Embryonic facial prominence (tissue), 1 donor: ENCODE results near the gene KCNAB1.
"Not testable (repeated sequence)": the region's sequence is repeated elsewhere in the genome, so short reads cannot be mapped to it uniquely, and the experiment has no call there.

Experiments used
- DNase-seq: peaks from one replicate; pipeline ENCODE4 v3.0.0-alpha.2; 2016; ENCODE audit errors: extremely low spot score

Gene KCNAB1

DNA sequence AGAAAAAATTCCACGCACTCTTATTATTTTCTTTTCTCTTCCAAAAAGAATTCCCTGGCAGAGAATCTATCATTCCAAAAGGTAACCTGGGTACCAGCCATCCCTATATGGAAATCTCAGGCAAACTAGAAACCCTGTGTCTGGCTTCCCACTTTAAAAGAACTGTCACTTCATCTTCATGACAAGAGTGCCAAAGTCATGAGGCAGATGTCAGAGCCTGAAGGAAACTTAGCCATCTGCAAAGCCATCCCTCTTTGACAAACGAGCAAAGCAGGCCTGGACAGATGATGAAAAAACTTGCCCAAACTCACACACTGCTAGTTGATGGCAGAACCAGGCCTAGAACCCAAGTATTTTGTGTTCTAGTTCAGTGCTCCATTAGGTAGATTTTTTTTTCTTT is 418.7 kb downstream of the KCNAB1 start:
- DNase-seq = no peak

DNA sequence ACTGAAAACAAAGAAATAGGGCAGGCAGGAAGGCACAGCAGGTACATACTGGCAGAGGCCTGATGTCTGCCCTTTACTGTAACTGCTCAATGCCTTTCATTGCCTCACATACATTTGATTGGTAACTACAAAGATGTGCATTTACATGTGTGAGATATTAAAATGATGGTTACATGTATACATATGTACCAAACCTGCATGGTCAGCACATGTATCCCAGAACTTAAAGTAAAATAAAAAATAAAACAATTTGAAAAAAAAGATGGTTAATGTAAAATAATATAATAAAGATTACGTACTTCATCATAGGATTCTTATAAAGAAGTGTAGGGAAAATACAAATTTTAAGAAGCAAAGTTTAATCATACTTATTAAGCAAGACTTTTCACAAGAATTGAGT is 419.4 kb downstream of the KCNAB1 start:
- no peak for DNase-seq

DNA sequence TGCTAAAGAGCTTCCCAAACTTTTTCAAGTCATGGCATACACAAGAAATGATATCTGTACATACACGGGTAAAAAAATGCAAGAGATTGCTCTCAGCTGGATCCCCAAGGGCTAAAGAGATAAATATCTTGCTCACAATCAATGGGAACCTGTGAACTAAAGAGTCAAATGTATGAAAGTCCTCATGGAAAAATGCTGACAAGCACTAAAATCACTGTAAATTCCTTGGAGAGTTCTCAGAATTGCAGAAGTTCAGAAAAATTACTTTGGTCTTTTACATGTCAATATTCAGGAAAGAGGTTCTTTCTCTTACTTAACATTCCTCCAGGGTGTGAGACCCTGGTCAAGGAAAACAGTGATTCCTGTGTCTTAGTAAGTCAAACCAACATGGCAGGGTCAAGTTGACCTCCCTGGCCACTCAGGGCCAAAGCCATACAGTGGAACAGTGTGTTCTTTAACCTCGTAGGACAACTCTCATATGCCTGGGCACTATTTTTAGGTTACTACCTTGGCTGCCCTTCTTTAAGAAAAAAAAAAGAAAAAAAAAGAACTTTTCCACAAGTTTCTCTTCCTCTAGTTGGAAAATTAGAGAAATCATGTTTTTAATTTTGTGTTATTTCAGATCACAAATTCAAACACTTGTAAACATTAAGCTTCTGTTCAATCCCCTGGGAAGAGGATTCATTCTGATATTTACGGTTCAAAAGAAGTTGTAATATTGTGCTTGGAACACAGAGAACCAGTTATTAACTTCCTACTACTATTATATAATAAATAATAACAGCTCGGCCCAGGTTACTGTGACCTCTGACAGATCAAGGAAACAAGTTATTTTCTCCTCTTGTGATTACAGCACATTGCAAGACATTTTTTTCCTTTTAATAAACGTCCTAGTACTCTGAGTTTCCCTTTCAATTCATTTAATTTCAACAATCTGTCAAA is 422.0 kb downstream of the KCNAB1 start:
- no peak for DNase-seq

DNA sequence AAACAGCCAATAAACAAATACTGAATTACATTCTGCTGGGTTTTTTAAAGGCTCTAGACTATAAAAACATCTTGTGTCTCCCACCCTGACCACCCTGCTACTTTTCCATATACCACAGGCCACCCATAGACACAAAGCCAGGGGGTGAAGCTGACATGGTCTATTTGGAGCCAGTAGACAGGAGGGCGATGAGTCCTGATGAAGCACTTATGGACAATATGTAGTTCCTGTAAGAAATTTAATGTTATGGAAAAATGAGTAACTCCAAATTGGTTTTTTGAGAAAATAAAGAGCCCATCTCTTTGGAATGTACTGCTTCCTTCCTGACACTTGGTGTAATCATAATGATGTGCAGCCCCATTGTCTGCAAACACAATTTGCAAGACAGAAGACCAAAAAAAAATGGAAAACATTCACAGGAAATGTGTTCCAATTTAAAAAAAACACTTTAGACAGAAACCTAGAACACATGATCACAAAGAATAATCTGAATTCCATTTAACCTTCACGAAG is 422.7 kb downstream of the KCNAB1 start:
- DNase-seq = no peak

DNA sequence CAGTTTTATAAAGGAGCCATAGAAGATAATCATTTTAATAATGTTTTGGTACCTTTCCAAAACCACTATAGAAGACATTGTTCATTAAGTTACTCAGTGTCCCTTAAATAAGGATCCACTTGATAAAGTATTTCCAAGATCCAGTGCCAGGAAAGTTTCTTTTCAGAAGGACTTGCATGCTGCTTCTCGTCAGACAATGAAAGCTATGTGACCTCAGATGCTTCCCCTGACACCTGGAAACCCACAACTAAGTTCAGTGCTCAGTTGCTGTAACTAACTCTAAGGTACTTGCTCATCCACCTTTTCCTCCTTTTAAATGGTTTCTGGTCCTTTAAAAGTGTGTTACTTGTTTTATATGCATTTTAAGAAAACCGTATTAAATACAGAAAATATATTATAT is 427.3 kb downstream of the KCNAB1 start:
- no peak for DNase-seq

DNA sequence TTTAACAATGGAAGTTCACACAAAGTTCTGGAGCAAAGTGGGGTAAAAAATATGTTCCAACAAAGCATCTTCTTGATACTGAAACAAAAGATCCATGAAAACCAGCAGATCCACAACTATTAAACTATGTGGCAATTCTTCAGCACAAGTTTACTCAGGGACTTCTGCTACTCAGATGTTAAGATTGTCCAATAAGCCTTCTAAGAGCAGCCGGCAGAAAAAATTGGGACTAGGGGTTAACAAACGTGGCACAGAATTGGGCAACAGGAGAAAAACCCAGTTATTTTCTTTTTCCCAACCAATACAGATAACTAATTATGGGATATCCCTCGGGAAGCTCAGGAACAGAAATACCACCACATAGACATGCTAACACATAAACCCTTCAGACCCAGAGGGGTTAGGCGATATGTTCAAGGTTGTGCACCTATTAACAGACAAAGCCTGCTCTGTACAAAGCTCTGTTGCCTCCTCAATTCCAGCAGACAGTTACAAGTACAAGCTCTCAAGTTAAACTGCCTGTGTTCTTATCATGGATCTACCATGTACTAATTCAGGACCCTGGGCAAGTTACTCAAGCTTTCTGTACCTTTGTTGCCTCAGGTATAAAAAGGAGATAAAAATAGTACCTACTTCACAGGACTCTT is 427.8 kb downstream of the KCNAB1 start:
- DNase-seq = no peak

DNA sequence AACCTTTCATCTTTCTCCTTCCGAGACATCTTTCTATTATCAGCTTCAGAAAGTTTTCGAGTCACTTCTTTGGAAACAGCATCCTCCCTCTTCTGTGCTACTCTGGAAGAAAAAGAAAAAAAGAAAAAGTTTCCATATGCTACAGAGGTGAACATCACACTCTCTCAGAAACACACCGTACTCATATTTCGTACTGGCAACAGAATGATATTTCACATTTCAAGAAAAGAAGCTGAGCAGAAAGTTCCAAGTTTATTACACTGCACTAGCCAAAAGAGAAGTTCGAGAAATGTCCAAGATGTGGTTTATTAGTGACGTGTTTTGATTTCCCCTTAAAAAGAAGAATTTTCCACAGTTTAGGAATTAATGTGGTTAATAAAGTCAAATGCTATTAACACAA is 428.5 kb downstream of the KCNAB1 start:
- no peak for DNase-seq

DNA sequence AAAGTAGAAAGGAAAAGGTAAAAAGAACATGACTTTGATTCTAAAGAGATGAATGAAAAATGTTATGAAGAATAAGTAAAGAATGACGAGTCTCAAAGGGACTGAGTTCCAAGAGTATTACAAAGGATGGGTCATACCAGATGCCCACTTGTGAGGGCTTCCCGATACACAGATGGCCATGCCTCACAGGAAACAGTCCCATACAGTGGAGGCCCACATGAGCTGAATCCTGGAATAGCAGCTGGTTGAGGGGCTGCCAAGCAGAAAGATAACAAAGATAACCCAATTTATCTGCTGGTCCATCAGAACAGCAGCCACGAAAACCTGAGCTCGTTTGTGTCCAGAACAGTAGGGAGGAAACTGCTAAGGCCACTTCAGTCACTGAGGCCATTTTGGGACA is 430.9 kb downstream of the KCNAB1 start:
- no peak for DNase-seq

- no peak for DNase-seq
These were observed 431.4 kb downstream of the KCNAB1 start for GRCh38 chr3:156551746-156552145.

DNA sequence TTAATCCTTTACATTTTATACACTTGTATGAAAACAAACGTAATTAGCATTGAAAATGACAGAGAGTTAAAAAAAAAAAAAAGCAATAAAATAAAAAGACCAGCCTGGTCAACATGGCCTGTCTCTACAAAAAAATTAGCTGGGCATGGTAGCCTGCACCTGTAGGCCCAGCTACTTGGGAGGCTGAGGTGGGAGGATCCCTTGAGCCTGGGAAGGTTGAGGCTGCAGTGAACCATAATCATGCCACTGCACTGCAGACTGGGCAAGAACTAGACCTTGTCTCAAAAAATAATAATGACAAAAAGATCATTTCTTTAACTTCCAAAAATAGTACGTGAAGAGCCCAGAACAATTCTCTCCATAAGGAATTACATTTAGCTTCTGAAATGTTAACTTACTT is 432.6 kb downstream of the KCNAB1 start:
- no peak for DNase-seq

DNA sequence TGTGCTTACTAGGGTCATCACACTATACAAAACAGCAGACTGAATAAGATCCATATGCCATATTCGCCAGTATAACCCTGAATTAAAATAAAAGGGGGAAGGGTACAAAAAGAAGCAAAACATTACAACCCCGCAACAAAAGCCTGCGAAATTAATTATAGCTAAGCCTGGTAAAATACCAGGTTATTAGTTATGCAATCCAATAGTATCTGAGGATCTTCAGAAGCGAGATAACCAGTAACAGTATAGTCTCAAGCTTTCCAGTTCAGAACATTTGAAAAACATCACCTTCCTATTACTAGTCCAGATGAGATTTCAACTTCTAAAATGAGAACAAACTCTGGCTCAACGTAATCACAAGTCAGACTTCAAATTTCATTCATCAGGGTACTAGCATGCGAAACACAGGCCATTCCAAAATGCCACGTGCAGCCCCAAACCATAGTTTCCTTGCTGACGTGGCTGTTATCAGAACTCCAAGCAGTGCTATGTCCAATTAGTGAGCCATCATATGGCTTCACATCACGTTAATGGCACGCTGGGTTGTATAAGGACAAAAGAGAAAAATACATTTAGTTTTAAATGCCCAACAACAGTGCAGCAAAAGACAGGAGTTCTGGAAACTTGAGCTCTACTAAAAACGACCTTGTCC is 433.5 kb downstream of the KCNAB1 start:
- DNase-seq = no peak

- DNase-seq = no peak
These were observed 434.1 kb downstream of the KCNAB1 start for GRCh38 chr3:156554515-156554841.

DNA sequence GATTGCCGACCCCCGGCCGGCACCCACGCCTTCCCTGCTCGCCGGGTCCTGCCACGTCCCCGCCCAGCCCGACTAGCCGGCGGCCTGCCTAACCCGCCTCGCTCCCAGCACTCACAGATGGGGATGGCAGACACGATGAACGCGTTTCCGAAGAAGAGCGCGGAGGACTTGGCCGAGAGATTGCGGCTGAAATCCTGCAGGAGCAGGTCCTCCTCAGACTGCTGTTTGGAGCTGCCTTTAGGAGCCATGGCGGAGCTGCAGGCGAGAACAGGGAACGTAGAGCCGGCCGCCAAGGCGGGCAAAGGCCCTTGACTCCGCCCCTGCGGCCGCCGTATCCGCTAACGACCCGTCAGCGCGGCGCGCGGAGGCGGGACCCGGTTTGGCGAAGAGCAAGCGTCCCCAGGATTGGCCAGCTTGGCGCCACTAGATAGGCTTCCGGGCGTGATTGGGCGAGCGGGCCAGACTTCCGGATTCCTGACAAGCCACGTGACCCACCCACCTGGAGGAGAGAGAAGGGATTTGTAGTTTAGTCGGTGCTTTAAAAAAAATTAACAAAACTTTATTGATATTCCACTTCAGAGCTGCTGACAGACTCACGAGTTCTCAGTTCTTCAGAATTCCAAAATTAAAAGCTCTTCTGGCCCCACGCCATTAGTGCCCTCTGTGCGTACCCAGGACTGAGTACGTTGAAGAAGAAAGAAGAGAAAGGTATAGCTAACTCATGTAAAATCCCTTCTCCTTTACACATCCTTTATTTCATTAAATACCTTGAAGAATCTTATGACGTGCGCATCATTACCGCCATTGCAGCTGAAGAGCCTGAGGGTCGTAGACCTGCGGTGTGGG is 434.7 kb downstream of the KCNAB1 start, which contains the start of gene SSR3:
SSR3 (minus strand) TSS at position 276 of the 846 bp plus-strand sequence; CDS start at position 248, 28 bp downstream.
- DNase-seq = peak; percentile 99

GRCh38 chr3:156558389-156558788 is 438.0 kb downstream of the KCNAB1 start:
- no peak for DNase-seq

DNA sequence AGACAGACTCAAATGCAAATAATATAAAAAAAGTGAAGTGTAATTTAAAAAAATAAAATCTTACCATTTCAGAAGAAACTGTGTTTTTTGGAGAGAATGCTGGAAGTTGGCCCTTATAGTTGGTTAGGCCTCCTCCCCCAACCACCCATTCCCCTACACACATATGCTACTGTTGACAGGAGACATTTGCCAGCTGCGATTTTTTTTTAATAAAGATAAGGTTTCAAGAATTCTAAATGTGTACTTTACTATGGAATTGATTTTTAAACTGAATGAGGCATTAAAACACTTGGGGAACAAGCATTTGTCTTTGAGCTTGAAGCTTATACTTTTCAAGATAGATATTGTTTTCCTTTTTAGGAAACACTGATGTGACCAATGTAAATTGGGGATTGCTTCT is 438.9 kb downstream of the KCNAB1 start:
- DNase-seq = no peak

DNA sequence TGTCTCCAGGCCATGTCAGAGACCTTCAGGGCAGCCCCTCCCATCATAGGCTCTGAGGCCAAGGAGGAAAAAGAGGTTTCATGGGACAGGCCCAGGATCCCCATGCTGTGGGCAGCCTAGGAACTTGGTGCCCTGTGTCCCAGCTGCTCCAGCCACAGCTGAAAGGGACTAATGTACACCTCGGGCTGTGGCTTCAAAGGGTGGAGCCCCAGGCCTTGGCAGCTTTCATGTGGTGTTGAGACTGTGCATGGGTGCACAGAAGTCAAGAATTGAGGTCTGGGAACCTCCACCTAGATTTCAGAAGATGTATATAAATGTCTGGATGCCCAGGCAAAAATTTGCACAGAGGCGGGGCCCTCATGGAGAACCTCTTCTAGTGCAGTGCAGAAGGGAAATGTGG is 441.2 kb downstream of the KCNAB1 start:
- no peak for DNase-seq

GRCh38 chr3:156562486-156562885 is 442.1 kb downstream of the KCNAB1 start:
- DNase-seq = not testable (repeated sequence)

DNA sequence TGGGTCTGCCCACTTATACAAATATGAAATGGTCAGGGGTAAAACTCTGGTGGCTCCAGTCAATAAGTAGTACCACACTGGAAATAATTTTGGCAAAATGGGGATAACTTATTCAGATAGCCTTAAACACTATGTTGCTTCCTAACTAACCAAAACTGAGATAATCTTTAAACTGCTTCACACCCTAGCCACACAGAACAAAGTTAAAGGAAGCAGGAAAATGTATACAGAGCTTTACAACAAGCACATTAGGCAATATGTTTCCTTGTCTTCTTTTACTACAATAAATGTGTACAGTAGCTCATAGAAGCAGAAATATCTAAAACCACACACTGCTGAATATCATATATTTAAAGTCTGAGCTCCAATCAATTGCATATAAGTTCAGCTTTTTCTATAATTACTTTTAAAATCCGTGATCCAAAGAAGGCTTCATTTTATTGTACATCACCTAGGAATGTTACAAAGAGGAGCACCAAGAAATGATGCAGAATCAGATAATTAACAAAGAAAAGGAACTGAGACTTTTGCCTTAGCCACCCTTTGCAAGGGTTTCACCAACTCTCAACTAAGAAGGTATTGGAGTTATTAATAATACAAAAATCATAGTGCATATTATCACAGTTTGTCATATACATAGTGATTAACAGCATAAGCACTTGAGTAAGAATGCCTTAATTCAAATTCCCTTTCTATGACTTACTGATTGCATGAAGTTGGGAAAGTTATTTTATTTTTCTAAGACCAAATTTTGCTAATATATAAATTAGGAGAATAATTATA is 443.7 kb downstream of the KCNAB1 start:
- DNase-seq = no peak

DNA sequence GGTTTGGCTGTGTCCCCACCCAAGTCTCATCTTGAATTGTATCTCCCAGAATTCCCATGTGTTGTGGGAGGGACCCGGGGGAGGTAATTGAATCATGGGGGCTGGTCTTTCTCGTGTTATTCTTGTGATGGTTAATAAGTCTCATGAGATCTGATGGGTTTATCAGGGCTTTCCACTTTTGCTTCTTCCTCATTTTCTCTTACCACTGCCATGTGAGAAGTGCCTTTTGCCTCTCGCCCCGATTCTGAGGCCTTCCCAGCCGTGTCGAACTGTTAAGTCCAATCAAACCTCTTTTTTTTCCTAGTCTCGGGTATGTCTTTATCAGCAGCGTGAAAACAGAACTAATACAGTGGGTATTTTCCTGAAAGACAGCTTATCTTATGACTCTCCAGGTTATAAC is 448.6 kb downstream of the KCNAB1 start:
- not testable (repeated sequence) for DNase-seq

DNA sequence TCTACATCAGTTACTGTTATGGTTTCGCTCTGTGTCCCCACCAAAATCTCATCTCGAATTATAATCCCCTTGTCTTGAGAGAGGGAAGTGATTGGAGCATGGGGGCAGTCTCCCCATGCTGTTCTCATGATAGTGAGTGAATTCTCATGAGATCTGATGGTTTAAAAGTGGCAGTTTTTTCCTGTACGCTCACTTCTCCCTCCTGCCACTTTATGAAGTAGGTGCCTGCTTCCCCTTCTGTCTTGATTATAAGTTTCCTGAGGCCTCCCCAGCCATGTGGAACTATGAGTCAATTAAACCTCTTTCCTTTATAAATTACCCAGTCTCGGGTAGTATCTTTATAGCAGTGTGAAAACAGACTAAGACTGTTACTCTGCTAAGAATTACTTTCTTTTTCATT is 449.5 kb downstream of the KCNAB1 start:
- not testable (repeated sequence) for DNase-seq

GRCh38 chr3:156575641-156576040 is 455.3 kb downstream of the KCNAB1 start:
- DNase-seq = no peak
